GM12801 (cell line): ENCODE data around the gene MRC1.

ENCODE experiments used
- TF ChIP-seq, protein P1 (sequence below): IDR thresholded peaks from one replicate; pipeline ENCODE4 v1.5.1; 2011; ENCODE audit warnings: control low read depth; ENCODE audit not compliant: insufficient read length; ENCODE audit errors: extremely low read depth

The MRC1 gene

DNA sequence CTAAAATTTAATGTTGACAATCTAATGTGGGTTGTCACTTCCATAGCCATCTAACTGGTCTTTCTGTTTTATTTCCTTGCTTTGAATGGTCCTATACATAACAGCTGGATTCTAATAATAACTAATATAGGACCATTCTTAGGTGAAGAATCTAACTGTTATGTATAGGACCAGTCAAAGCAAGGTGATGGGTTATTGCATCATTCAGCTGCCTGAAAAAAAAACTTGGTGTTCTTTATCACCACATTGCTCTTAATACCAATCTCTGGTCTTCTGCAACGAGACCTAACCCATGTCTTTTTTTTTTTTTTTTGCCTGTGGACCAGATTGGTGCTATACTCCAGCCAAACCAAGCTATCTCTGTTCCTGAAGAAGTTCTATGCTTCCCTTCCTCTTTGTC lies 96.9 kb downstream of the MRC1 start:
- TF ChIP-seq, protein P1, sequence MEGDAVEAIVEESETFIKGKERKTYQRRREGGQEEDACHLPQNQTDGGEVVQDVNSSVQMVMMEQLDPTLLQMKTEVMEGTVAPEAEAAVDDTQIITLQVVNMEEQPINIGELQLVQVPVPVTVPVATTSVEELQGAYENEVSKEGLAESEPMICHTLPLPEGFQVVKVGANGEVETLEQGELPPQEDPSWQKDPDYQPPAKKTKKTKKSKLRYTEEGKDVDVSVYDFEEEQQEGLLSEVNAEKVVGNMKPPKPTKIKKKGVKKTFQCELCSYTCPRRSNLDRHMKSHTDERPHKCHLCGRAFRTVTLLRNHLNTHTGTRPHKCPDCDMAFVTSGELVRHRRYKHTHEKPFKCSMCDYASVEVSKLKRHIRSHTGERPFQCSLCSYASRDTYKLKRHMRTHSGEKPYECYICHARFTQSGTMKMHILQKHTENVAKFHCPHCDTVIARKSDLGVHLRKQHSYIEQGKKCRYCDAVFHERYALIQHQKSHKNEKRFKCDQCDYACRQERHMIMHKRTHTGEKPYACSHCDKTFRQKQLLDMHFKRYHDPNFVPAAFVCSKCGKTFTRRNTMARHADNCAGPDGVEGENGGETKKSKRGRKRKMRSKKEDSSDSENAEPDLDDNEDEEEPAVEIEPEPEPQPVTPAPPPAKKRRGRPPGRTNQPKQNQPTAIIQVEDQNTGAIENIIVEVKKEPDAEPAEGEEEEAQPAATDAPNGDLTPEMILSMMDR, result no peak

DNA sequence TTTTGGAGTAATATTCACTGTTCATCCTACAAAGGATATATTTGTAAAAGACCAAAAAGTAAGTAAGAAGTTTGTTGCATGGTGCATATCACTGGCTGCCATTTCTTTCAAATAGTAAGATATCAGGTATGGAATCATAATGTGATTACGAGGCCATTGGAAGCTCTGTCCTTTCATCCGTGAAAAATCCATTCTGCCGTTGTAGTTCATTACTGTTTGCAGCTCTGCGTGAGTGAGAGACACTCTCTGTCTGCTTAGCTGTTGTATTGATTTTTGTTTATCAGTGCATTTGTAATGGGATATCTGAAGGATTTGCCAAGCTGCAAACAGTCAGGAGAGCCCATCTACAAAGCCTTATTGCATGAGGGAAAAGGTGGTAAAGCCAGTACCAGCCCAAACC lies 98.5 kb downstream of the MRC1 start:
- TF ChIP-seq, protein P1, result no peak

DNA sequence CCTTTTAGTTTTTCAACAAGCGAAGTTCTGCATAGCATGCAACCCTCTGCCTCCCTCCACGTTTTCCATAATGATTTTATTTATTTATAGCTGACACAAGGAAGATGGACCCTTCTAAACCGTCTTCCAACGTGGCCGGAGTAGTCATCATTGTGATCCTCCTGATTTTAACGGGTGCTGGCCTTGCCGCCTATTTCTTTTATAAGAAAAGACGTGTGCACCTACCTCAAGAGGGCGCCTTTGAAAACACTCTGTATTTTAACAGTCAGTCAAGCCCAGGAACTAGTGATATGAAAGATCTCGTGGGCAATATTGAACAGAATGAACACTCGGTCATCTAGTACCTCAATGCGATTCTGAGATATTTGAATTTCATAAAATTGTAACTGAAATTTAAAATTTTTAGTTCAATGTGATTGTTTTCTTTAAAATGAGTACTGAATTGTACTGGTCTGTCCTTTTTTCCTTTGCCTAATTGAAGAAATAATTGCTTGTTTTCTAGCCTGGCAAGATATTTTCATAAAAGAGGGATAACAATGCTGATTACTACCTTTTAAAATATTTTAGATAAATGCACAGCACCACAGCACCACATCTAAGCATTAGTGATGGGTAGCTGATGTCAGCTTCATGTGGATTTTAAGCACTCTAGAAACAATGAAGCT lies 101.1 kb downstream of the MRC1 start:
- TF ChIP-seq, protein P1, result no peak

DNA sequence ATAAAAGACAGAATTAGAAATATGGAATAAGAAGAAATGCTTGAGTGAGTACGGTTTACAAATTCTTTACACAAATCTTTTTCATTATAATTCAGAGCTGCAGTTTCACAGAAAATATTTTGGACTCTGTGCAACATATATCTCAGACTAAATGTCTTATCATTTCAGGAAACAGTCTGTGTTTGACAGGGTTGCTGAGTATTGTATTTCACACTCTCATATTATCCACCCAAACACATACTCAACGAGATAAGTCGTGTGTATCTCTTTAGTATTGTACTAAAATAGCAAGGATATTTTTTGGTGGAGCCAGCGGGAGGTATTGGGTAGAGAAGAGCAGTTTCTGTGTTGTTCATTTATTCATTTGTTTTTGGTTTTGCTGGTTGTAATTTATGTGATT lies 103.6 kb downstream of the MRC1 start:
- TF ChIP-seq, protein P1, result no peak

DNA sequence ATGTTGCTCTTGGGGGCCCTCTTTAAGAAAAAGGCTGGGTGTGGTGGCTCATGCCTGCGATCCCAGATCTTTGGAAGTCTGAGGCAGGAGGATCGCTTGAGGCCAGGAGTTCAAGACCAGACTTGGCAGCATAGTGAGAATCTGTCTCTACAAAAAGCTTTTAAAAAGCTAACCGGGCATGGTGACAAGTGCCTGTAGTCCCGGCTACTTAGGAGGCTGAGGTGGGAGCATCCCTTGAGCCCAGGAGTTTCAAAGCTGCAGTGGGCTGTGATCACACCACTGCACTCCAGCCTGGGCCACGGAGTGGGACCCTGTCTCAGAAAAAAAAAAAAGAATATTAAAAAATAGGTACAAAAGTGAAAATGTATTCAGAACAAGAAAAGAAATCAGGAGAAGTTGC lies 104.5 kb downstream of the MRC1 start:
- TF ChIP-seq, protein P1, result no peak

DNA sequence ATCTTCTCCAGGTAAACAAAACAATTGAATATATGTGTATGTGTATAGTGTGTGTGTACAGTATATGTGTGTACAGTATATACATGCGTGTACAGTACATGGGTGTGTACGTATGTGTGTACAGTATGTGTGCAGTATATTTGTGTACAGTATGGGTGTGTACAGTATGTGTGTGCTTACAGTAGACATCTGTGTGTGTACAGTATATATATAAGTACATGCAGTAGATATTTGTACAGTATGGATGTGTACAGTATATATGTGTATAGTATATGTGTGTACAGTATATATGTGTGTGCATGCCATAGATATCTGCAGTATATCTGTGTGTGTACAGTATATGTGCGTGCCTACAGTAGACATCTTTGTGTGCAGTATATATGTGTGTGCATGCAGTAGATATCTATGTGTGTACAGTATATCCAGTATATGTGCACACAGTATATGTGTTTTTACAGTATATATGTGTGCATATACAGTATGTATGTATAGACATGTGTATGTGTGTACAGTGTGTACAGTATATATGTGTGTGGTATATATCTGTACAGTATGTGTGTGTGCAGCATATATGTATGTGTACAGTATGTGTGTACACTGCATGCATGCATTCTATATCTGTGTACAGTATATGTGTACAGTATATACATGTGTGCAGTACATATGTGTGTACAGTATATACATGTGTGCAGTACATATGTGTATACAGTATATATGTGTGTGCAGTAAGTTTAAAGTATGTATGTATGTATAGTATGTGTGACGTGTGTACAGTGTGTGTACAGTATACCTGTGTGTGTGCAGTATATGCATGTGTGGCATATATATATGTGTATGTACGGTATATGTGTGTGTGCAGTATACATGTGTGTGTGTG lies 105.3 kb downstream of the MRC1 start:
- TF ChIP-seq, protein P1, result no peak

DNA sequence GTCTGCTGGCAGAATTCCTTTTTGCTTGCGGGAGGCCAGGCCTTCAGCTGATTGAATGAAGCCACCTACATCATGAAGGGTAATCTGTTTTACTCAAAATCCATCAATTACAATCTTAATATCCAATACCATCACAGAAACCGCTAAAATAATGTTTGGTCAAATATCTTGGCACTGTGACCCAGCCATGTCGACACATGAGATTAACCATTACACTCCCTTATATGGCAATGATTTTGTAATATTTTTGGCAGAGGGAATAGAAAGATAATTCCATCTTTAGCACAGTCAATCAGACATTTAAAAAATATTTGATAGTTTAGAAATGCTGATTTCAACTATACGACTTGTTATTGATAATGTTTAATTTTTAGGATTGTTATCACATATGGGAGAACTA lies 106.0 kb downstream of the MRC1 start:
- TF ChIP-seq, protein P1, result no peak
